ENCODE data around the gene P2RY10.
"Not testable (repeated sequence)": the region's sequence is repeated elsewhere in the genome, so short reads cannot be mapped to it uniquely, and the experiment has no call there.

Gene P2RY10, protein sequence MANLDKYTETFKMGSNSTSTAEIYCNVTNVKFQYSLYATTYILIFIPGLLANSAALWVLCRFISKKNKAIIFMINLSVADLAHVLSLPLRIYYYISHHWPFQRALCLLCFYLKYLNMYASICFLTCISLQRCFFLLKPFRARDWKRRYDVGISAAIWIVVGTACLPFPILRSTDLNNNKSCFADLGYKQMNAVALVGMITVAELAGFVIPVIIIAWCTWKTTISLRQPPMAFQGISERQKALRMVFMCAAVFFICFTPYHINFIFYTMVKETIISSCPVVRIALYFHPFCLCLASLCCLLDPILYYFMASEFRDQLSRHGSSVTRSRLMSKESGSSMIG

DNA sequence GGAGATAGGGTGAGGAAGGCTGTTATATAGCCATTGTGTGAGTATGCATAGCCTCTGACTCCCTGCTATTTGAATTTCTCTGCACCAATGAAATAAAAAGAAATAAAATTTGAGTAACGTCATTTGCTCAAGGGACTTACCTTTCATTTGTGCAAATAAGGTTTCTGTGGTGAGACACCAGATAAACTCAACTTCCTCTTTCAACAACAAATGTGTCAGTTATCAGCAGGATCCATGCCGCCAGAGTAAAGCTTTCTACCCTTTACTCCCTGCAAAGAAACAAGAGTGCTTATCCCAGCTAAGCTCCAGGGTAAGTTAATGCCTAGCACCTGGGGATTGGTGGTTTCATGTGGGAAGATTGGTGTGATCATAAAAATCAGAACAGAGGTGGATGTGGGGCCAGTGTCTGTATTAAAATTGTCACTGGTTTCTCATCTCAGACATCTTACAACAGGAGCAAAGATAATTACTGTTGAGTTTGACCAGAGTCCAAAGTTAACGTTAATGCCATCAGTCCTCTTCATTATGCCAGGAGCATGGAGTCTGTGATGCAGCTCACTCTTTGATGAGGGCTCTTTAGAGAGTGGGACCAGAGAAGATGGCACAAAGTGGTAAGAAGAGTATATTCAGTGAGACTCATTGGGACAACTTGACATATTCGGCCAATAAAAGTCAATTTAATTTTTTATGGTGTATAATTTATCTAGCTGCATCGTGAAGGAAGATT, at the start of gene P2RY10:
Gene P2RY10, plus strand, starts transcription at position 206 of the 727 bp plus-strand sequence. CDS start 15,130 bp downstream, outside the sequence.
- DNase-seq = no peak

DNA sequence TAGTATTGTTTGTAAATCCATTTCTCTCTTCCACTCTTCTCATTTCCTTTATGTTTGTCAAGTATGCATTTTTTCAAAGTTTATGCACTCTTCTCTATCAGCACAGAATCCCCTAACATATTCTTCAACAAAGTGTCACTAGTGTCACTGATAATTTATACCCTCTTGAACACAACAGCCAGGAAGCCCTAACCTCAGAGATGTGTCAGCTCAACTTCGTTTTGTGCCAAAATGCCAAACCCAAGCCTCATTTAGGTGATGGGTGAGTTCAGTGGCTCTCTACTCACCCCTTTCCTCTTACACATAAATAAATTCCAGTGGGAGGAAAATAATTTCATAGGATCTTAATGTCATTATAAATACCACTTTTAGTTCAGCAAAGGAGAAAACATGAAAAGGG, 22.4 kb upstream of the P2RY10 start:
- no peak for DNase-seq

DNA sequence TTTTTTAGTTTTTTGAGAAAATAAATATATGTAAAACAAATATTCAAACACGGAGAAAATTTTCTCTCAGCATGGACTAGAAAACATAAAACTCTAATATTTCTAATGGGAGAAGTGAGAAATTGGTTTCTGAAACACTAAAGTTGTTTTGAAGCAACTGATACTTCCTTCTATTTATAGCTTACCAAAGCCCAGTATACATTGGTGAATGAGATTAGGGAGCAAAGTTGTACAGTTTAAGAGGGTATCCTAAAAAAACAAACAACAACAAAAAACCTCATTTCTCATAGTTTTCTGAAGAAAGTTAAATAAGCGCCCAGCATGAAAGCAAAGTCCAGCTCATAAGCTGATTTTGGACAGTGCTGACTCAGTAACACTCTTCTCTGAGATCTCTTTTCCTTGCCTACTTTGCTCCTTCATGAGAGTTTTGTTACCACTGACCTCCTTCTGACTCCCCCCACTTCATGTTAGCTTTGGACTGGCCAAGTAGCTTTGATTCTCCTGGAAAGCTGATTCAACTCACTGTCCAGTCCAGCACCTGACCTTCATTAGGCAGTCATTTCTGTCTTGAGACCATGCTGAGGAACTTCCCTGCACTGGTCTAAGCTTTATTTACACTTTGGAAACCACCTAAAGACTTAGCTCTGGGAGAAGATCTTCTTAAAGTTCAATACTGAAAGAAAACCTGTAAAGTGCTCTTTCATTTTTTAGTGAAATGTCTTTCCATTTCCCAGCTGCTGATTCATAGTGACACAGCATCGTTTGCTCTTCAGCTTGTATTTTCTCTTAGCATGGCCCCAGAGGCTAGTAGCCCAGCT, 21.8 kb upstream of the P2RY10 start:
- DNase-seq = no peak

DNA sequence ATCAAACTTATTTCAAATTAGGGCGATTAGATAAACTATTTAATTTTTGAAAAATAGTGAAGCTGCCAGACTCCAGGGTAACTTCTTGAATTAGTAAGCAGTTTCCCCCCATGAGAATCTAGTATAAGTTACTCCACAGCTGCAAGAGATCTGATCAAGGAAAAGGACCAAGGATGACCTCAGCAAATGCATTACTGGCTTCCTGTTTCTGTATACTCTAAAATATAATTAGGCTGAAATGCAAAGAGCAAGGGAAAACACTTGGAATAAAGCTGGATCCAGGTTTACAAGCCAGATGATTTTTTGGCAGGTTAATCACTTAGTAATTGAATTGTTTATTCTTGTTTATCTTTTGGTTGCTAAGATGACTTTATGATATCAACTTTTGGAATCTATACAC, 13.4 kb upstream of the P2RY10 start:
- DNase-seq = no peak

DNA sequence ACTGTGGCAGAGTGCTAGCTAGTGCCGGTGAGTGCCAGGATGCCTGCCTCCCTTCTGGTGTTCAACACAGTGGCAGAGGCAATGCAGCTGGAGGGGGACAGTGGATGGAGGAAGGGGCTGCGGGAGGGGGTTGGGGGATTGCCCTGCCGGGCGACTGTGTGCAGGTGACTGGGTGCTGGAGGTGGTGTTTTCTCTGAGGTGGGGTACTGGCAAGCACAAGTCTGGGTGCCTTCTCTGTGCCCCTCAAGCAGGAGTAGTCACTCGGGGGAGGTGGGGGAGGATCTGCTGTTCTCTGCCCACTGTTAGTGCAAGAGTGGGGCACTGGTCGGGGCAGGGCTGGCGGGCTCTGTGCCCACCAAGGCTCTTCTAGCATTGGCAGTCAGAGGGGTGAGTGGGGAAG, 10.3 kb upstream of the P2RY10 start:
- no peak for DNase-seq

DNA sequence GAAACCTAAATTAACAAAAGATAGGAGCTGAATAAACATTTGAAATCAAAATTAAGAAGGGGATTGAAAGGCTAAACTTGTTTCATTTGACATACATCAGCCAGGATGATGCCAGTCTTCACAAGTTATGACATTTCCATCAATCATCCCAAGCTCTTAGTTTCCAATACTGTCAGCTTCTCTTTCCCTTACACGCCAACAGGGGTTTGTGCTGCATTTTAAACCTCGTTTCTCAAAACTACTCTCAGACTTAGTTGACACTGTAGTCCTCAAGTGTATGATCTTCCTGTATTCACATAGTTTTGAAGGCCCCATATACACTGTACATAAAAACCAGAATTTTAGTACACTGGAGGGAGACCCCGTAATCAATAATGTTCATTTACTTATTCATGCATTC, 840 bp upstream of the P2RY10 start:
- DNase-seq = no peak

DNA sequence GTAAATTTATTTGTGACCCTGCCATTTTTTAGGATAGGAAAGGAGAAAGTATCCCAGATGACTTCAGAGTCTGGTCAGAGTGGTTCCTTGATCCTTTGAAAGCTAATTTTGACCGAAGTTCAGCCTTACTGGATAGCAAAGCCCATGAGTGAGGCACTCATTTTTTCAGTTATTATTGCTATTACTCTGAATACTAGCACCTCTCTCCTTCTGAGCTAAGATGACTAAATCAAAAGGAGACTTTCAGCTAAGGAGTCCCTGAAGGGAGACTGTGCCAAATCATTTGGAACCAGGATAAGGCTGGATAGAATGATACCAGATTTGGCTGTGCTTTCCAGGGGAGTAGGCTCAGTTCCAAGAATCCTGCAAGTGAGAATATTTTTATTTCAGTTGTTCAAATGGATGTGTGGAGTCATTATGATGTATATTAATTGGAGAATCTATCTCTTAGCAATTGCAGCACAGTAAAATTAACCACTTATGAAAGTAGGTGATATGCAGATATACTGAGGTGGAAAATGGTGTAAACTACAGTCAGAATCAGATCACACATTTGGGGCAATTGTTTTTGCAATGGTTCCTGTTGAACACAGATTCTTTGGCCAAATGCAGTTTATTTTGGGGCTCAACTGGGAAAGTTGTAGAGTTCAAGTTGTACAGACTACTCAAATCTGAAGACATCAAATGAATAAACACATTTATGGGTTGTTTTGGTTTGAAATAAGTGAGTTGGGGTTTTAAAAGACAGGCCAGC, 1.2 kb downstream of the P2RY10 start:
- no peak for DNase-seq

DNA sequence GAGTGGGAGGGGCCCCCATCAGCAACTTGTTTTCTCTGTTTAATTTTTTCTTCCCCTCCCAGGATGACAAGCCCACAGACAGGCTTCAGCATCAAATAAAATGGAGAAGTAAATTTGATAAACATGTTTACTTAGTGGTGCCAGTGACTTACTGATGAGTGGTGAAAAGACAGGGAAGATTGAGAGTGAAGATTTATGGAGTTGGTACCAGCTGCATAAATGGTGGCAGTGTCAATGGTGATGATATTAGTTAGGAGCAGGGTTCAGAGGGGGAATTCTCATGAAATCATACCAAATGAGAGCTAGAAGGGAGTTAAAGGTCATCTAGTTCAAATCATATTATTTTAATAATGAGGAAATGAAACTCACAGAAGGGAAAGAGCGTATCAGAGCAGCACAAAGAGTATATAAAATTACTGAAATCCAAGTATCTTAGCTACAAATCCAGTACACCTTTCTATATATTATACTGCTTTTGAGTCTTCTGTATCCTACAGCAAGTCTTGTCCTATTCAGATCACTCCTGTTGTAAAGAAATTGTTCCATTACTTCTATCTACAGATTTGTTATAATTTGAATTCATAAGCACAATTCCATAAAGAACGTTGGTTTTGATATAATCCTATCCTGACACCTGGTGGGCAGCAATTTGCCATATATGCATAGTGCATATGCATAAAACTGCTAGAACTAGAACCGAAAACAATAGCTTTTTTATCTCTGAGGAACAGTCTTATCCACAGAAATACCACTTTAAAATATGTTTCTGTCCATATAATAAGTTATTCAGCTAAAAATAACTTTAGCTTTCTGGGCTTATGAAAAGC, 5.0 kb downstream of the P2RY10 start:
- DNase-seq = no peak

DNA sequence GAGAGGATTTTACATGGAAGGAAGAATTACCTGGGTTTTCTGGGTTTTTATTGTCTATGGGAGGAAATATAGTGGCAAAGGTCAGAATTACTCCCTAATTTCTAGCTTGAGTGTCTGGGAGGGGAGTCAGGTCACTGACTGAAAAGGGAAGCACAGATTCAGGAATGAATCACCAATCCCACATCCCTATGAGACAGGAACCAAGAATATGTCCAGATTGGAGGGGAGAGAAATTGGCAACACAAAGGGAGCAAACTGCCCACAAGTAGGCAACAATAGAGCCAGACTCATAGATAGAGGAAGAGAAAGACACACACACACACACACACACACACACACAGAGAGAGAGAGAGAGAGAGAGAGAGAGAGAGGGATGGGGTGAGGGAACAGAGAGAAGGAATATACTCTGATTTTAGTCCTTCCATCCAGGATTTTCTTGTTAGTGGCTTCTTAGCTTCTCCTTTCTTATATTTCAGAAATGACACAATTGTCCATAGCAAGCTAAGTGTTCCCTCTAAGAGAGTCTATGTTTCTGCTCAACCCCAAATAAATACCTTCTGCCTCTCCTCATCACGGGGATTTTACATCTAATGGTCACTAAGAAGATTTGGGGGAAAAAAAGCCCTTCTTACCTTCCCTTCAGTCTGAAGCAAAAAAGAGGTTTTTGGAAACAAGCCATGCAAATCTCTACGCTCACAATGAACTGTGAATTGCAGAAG, 12.0 kb downstream of the P2RY10 start:
- no peak for DNase-seq

DNA sequence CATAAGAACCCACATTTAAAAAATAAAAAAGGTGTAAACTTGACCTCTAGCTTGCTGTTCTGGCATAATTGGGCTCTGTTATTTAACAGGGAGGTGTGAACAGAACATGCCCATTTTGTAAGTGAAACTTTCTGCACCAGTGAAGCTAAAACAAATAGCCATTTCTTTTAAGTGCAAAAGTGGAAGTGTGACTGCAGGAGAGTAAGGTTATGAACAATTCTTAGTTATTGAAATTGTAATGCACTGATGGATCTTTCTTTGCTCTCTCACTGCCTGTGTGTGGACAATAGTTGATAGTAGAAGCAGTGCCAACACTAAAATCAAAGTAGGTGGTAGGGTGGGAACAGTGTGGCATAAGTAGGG, 12.6 kb downstream of the P2RY10 start:
- DNase-seq = no peak

DNA sequence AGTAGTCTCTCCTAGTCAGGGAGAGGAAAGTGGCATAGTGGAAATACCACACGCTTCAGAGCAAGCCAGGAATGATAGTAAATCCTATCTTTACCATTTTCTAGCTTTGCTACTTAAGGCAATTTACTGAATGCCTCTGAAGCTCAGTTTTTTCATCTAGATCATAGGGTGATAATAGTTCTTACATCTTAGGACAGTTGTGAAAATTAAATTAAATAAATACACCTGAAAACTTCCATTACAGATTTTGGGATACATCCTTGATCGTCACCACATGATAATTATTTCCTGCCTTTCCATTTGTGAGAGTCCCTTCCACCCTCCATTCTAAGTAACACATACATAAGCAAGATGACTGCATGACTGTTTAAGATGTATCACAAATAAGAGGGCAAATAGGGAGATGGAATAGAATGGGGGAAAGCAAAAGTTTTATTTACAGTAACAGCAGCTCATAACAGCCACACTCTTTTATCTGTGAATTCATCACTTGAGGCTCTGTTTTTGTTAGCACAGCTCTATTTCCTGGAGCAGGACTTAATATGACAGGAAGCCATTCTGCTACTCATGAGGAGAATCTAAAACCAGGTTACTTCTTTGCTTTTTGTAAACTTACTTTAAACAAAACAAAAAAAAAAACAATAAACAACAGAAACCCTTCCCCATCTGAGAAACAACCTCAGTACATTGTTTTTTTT, 13.4 kb downstream of the P2RY10 start:
- DNase-seq = no peak

DNA sequence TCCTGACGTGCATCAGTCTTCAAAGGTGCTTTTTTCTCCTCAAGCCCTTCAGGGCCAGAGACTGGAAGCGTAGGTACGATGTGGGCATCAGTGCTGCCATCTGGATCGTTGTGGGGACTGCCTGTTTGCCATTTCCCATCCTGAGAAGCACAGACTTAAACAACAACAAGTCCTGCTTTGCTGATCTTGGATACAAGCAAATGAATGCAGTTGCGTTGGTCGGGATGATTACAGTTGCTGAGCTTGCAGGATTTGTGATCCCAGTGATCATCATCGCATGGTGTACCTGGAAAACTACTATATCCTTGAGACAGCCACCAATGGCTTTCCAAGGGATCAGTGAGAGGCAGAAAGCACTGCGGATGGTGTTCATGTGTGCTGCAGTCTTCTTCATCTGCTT, 15.7 kb downstream of the P2RY10 start:
- DNase-seq = no peak

DNA sequence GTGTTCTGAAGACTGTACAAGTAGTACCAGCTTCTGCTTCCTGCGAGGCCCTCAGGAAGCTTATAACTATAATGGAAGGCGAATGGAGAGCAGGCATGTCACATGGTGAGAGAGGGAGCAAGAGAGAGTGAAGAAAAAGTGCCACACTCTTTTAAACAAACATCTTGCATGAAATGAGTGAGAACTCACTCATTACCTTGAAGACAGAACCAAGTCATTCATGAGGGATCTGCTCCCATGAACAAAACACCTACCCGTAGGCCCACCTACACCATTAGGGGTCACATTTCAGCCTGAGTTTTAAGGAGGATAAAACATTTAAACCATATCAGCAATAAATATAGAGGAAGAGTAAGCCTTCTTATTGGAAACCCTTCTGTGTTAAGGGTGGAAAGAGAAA, 19.4 kb downstream of the P2RY10 start:
- DNase-seq = no peak

DNA sequence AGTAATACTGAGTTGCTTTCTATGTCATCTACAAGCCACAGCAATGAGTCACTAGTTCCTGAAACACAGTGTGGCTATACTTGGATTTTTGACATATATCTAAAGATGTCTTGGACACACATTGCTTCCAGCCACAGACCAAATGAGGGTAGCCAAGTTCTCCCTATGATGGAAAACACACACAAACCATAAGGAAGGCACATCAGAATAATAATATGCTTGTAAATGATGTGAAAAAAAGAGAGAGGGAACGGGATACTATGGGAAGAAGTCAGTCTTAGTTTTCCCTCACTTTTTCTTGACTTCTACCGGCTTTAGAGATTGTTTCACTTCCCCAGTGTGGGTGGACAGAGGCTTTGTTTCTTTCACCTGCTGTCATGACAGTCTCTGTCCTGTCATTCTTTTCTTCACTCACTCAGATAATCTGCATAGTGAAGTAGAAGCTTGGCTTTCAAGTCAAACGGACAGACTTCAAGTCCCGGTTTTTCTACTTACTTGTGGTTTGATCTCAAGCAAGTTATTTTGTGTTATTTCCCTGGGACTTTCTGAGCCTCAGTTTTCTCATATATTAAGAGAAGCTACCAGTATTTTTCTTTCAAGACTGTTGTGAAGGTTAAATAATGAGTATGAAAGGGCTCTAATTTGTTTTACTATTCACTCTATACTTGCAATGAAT, 34.7 kb downstream of the P2RY10 start:
- peak; percentile 2 for DNase-seq

DNA sequence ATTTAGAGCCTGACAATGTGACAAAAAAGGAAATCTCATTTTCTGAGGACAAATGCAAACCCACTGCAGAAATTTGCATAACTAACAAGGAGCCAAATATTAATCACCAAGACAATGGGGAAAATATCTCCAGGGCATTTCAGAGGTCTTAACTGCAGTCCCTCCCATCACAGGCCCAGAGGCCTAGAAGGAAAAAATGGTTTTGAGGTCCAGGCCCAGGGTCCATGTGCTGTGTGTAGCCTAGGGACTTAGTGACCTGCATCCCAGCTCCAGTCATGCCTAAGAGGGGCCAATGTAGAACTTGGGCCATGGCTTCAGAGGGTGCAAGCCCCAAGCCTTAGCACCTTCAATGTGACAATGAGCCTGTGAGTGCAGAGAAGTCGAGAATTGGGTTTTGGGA, 44.2 kb downstream of the P2RY10 start:
- DNase-seq = no peak

DNA sequence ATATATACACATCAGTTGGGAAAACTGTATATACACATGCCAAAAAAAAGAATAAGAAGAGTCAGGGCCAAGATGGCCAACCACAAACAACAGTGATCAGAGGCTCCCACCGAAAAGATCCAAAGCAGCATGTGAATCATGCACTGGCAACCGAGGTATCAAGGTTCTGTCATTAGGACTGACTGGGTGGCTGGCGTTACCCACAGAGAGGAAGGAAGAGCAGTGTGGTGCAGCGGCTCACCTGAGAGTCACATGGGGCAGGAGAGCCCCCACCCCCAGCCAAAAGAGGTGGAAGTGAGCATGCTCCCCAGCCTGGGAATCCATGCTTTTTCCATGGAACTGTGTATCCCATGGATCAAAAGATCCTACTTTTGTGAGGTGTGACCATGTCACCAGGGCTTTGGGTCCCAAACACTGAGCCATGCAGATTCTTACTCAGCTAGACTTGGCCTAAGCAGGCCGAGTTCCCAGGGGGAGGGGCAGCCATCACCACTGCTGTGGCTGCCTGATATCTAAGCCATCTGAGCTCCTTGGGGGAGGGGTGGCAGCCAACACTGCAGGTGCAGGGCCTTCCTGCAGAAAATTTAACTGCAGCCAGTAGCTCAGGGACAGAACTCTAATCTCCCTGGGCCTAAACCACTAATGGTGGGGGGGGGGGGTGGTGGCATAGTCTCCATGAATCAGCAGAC, 52.8 kb downstream of the P2RY10 start:
- no peak for DNase-seq

DNA sequence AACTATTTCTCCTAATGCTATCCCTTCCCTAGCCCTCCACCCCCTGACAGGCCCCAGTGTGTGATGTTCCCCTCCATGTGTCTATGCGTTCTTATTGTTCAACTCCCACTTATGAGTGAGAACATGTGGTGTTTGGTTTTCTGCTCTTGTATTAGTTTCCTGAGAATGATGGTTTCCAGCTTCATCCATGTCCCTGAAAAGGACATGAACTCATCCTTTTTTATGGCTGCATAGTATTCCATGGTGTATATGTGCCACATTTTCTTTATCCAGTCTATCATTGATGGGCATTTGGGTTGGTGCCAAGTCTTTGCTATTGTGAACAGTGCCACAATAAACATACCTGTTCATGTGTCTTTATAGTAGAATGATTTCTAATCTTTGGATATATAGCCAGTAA, 62.3 kb downstream of the P2RY10 start:
- DNase-seq = not testable (repeated sequence)

All from EL (cell line).